ENCODE measurements around the gene INTS11.

DNA sequence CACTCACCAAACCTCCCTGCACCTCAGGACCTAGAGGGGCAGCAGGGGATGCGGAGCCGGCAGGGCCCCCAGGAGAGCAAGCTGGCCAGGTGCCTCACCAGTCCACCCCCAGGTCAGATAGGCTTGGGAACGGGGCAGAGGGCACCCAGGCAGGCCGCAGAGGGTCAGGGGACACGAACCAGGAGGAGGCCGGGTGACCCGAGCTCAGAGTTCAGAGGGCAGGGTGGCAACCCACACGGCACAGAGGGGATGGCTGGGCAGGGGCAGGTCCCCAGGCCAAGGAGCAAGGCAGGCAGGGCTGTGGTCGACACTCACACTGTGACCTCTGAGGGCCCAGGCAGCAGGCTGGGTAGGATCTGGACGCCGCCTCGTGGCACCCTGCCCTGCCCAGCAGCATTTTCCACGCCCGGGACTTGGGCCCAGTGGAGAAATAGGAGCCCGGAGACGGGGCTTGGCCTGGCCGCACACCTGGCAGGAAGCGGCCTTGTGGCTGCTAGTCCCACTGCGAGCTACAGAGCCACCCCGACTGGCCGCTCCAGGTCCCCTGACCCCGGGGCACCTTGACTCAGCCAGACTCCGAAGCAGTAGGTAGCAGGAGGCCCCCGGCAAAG is 19.5 kb upstream of the INTS11 start:
- TF ChIP-seq CTCF (IDR thresholded peaks at IDR 0.05; ENCODE audit: low read length) (no peak), EZH2 (IDR thresholded peaks at IDR 0.05; ENCODE audit: borderline replicate concordance, low read length) (no peak)

All from OCI-LY1 (cell line).